Measurements from ENCODE around the gene KISS1R.

The KISS1R gene

DNA sequence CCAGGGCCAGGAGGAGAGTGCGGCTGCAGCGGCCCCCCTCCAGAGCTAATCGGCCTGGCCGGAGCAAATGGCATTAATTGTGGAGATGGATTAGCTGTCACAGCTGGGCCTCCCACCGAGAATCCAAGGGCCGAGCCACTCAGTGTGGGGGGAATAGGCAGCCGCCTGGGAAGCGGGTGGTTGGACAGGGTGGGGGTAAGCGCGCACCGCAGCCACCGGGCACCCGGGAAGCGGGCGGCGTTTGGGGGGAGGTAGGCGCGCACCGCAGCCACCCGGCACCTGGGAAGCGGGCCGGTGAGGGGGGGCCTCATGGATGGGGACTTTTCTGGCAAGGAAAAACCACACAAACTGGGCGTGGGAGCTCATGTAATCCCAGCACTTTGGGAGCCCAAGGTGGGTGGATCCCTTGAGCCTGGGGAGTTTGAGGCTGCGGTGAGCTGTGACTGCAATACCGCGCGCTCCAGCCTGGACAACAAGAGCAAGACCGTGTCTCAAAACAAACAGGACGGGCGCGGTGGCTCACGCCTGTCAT is 13.8 kb upstream of the KISS1R start:
- no peak for ATAC-seq
- TF ChIP-seq, protein P1, sequence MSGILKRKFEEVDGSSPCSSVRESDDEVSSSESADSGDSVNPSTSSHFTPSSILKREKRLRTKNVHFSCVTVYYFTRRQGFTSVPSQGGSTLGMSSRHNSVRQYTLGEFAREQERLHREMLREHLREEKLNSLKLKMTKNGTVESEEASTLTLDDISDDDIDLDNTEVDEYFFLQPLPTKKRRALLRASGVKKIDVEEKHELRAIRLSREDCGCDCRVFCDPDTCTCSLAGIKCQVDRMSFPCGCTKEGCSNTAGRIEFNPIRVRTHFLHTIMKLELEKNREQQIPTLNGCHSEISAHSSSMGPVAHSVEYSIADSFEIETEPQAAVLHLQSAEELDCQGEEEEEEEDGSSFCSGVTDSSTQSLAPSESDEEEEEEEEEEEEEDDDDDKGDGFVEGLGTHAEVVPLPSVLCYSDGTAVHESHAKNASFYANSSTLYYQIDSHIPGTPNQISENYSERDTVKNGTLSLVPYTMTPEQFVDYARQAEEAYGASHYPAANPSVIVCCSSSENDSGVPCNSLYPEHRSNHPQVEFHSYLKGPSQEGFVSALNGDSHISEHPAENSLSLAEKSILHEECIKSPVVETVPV (CRISPR knock-in tag; IDR thresholded peaks at IDR 0.05): no peak
- TF ChIP-seq TCF4 (CRISPR knock-in tag; IDR thresholded peaks at IDR 0.05; ENCODE audit: borderline replicate concordance): no peak
- TF ChIP-seq ZC3H10 (CRISPR knock-in tag; IDR thresholded peaks at IDR 0.05): no peak
- TF ChIP-seq PPARA (CRISPR knock-in tag; IDR thresholded peaks at IDR 0.05; ENCODE audit: borderline replicate concordance): no peak
- TF ChIP-seq ESRRG (CRISPR knock-in tag; IDR thresholded peaks at IDR 0.05): no peak
- TF ChIP-seq ZNF565 (CRISPR knock-in tag; conservative IDR thresholded peaks at IDR 0.05; ENCODE audit: low read depth): no peak
- TF ChIP-seq, protein P2, sequence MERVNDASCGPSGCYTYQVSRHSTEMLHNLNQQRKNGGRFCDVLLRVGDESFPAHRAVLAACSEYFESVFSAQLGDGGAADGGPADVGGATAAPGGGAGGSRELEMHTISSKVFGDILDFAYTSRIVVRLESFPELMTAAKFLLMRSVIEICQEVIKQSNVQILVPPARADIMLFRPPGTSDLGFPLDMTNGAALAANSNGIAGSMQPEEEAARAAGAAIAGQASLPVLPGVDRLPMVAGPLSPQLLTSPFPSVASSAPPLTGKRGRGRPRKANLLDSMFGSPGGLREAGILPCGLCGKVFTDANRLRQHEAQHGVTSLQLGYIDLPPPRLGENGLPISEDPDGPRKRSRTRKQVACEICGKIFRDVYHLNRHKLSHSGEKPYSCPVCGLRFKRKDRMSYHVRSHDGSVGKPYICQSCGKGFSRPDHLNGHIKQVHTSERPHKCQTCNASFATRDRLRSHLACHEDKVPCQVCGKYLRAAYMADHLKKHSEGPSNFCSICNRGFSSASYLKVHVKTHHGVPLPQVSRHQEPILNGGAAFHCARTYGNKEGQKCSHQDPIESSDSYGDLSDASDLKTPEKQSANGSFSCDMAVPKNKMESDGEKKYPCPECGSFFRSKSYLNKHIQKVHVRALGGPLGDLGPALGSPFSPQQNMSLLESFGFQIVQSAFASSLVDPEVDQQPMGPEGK (CRISPR knock-in tag; IDR thresholded peaks at IDR 0.05; ENCODE audit: borderline replicate concordance): no peak
- TF ChIP-seq GLIS3 (CRISPR knock-in tag; IDR thresholded peaks at IDR 0.05): no peak
- TF ChIP-seq ISL1 (CRISPR knock-in tag; IDR thresholded peaks at IDR 0.05): no peak
- no peak for TF ChIP-seq SNAI2 (CRISPR knock-in tag; IDR thresholded peaks at IDR 0.05)

DNA sequence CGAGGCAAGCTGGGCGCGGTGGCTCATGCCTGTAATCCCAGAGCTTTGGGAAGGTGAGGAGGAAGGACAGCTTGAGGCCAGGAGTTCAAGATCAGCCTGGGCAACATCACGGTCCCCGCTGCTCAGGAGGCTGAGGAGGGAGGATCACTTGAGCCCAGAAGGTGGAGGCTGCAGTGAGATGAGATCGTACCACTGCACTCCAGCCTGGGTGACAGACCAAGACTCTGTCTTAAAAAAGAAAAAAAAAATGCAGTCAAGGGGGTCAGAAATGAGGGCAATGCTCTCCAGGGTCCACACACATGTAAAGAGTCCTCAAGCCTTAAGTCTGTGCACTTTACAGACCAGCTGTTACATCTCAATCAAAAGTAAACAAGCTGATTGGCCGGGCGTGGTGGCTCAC is 12.6 kb upstream of the KISS1R start:
- ATAC-seq: no peak
- TF ChIP-seq, protein P3, sequence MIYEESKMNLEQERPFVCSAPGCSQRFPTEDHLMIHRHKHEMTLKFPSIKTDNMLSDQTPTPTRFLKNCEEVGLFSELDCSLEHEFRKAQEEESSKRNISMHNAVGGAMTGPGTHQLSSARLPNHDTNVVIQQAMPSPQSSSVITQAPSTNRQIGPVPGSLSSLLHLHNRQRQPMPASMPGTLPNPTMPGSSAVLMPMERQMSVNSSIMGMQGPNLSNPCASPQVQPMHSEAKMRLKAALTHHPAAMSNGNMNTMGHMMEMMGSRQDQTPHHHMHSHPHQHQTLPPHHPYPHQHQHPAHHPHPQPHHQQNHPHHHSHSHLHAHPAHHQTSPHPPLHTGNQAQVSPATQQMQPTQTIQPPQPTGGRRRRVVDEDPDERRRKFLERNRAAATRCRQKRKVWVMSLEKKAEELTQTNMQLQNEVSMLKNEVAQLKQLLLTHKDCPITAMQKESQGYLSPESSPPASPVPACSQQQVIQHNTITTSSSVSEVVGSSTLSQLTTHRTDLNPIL (CRISPR knock-in tag; IDR thresholded peaks at IDR 0.05; ENCODE audit: low read depth): no peak
- no peak for TF ChIP-seq ZFP3 (CRISPR knock-in tag; IDR thresholded peaks at IDR 0.05)
- TF ChIP-seq, protein P2 (CRISPR knock-in tag; IDR thresholded peaks at IDR 0.05; ENCODE audit: borderline replicate concordance): no peak
- no peak for TF ChIP-seq GLIS3 (CRISPR knock-in tag; IDR thresholded peaks at IDR 0.05)
- no peak for TF ChIP-seq PPARA (CRISPR knock-in tag; IDR thresholded peaks at IDR 0.05; ENCODE audit: borderline replicate concordance)
- TF ChIP-seq ZFP30 (CRISPR knock-in tag; IDR thresholded peaks at IDR 0.05): no peak
- no peak for TF ChIP-seq ZNF8 (CRISPR knock-in tag; IDR thresholded peaks at IDR 0.05)
- no peak for TF ChIP-seq ARNTL (CRISPR knock-in tag; IDR thresholded peaks at IDR 0.05; ENCODE audit: borderline replicate concordance, low read depth)
- TF ChIP-seq ISL1 (CRISPR knock-in tag; IDR thresholded peaks at IDR 0.05): no peak
- TF ChIP-seq ESRRG (CRISPR knock-in tag; IDR thresholded peaks at IDR 0.05): no peak
- TF ChIP-seq OSR1 (CRISPR knock-in tag; IDR thresholded peaks at IDR 0.05): no peak
- TF ChIP-seq CSDC2 (CRISPR knock-in tag; IDR thresholded peaks at IDR 0.05): no peak
- no peak for TF ChIP-seq RARB (CRISPR knock-in tag; IDR thresholded peaks at IDR 0.05)
- no peak for TF ChIP-seq TCF4 (CRISPR knock-in tag; IDR thresholded peaks at IDR 0.05; ENCODE audit: borderline replicate concordance)
- TF ChIP-seq, protein P4, sequence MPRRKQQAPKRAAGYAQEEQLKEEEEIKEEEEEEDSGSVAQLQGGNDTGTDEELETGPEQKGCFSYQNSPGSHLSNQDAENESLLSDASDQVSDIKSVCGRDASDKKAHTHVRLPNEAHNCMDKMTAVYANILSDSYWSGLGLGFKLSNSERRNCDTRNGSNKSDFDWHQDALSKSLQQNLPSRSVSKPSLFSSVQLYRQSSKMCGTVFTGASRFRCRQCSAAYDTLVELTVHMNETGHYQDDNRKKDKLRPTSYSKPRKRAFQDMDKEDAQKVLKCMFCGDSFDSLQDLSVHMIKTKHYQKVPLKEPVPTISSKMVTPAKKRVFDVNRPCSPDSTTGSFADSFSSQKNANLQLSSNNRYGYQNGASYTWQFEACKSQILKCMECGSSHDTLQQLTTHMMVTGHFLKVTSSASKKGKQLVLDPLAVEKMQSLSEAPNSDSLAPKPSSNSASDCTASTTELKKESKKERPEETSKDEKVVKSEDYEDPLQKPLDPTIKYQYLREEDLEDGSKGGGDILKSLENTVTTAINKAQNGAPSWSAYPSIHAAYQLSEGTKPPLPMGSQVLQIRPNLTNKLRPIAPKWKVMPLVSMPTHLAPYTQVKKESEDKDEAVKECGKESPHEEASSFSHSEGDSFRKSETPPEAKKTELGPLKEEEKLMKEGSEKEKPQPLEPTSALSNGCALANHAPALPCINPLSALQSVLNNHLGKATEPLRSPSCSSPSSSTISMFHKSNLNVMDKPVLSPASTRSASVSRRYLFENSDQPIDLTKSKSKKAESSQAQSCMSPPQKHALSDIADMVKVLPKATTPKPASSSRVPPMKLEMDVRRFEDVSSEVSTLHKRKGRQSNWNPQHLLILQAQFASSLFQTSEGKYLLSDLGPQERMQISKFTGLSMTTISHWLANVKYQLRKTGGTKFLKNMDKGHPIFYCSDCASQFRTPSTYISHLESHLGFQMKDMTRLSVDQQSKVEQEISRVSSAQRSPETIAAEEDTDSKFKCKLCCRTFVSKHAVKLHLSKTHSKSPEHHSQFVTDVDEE (CRISPR knock-in tag; IDR thresholded peaks at IDR 0.05): no peak

DNA sequence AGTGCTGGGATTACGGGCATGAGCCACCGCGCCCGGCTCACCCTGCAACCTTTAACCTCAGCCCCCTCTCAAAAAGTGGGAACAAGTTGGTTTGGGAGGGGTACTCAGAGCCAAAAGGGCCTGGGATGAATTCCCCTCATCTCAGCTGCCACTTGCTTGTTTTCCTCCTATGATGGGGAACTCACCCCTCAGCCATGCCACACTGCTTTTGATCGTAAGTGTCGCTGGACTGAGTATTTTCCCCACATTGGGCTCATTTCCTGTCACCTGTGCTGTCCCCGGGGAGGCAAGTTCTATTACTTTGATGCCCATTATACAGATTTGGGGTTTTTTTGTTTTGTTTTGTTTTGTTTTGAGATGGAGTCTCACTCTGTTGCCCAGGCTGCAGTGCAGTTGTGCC is 10.7 kb upstream of the KISS1R start:
- TF ChIP-seq TCF4 (CRISPR knock-in tag; IDR thresholded peaks at IDR 0.05; ENCODE audit: borderline replicate concordance): no peak
- TF ChIP-seq SNAI2 (CRISPR knock-in tag; IDR thresholded peaks at IDR 0.05): no peak
- TF ChIP-seq ZC3H10 (CRISPR knock-in tag; IDR thresholded peaks at IDR 0.05): no peak
- no peak for TF ChIP-seq CSDC2 (CRISPR knock-in tag; IDR thresholded peaks at IDR 0.05)
- TF ChIP-seq ISL1 (CRISPR knock-in tag; IDR thresholded peaks at IDR 0.05): no peak
- TF ChIP-seq ZNF70 (CRISPR knock-in tag; IDR thresholded peaks at IDR 0.05): no peak
- no peak for TF ChIP-seq ESRRG (CRISPR knock-in tag; IDR thresholded peaks at IDR 0.05)
- TF ChIP-seq ZFP3 (CRISPR knock-in tag; IDR thresholded peaks at IDR 0.05): no peak
- TF ChIP-seq ZNF8 (CRISPR knock-in tag; IDR thresholded peaks at IDR 0.05): no peak
- TF ChIP-seq, protein P2 (CRISPR knock-in tag; IDR thresholded peaks at IDR 0.05; ENCODE audit: borderline replicate concordance): no peak
- no peak for TF ChIP-seq TOX (CRISPR knock-in tag; IDR thresholded peaks at IDR 0.05; ENCODE audit: borderline replicate concordance)
- no peak for TF ChIP-seq OSR1 (CRISPR knock-in tag; IDR thresholded peaks at IDR 0.05)
- no peak for ATAC-seq

All from SK-N-SH treated with all-trans-retinoic acid at 6 μM for 48 hours (cell line).